Hematopoietic multipotent progenitor cell treated with erythropoietin and hydrocortisone succinate and interleukin-3 and kit ligand, for 4 days (in vitro differentiated cells): Measurements from ENCODE around the gene SLA2.
A peak's percentile ranks its signal among the peaks of the same experiment; 100 is the strongest.
"Not testable (repeated sequence)": the region's sequence is repeated elsewhere in the genome, so short reads cannot be mapped to it uniquely, and the experiment has no call there.

Experiments used
- DNase-seq: peaks from one replicate; pipeline ENCODE4 v3.0.0-alpha.2; 2015

The SLA2 gene

DNA sequence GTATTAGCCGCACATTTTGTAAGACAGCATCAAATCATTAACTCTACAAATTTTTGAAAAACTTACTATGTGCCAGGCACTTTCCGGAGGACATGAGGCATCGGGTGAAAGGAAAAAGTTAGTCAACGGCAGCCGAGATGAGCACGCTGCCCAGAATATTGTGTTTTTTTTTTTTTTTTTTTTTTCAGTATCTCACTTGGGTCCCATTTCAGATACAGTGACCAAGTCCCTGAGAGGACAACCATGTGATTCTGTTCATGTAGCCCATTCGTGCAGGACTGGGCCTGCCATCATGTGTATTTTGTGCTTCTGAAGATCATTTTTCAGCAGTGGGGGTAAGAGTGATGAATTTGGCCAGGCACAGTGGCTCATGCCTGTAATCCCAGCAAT, 1.3 kb downstream of the SLA2 start:
- DNase-seq = no peak

DNA sequence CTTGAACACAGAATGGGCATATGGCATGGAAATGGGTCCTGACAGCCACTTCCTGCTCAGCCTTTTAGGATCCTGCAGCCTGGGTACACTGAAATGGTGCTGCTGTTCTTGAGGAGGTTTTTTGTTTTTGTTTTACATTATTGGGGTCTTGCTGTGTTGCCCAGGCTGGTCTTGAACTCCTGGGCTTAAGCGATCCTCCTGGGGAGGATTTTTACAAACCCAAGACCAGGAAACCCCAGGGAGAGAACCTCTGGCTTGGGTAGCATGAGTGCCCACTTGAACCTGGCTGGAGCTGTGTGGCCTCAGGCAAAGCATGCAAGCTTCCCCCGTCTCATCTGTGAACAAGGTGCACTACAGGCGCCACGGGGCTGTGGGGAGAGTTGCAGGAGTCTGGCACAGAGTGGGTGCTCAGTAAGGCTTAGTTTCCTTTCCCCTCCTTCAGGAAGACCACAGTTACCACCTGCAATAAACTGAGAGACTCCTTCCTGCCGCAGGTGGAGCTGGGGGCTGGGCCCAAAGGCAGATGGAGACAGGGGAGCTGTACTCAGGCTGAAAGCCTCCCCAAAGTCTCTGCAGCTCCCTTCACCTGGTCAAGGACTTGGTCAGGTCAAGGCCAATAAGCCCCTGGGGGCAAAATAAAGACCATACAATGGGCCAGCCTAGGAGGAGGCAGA, 1.8 kb downstream of the SLA2 start:
- DNase-seq = no peak

DNA sequence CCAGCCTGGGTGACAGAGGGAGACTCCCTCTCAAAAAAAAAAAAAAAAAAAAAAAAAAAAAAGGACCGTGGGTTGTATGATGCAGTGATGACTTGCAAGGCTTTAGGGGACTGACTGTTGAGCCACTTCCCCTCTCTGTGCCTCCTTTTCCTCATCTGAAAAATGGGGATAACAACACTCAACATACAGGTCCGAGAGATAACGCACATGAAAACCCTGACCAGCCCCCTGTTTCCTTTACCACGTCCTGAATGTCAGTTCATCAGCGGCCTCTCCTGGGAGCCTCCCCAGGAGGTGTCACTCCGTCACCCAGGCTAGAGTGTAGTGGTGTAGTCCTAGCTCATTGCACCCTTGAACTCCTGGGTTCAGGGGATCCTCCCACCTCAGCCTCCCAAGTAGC, 3.9 kb downstream of the SLA2 start:
- DNase-seq = peak; percentile 84

DNA sequence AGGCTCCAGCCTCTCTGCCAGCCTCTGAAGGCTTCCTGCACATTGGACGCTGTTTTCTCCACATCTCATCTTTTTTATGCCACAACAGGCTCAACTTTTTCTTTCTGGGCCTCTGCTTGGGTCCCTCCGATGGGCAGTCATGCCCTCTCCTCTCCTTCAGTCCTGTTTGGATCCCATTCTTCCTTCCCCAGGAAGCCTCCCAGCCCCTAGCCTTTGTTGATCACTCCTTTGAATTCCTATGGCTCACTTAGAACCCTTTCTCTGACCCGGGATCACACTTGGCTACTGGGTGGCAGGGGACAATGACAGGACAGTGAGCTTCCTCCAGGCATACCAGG, 4.5 kb downstream of the SLA2 start:
- no peak for DNase-seq

DNA sequence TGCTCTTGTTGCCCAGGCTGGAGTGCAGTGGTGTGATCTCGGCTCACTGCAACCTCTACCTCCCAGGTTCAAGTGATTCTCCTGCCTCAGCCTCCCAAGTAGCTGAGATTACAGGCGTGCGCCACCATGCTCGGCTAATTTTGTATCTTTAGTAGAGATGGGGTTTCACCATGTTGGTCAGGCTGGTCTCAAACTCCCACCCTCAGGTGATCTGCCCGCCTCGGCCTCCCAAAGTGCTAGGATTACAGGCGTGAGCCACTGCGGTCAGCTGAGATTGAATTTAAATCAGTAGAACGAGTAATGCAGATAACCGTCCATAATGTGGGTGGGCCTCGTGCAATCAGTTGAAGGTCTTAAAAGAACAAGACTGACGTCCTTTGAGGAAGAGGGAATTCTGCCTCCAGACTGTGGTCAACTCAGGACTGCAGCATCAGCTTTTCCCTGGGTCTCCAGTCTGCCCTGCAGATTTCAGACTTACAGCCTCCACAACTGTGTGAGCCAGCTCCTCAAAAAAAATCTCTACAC, 7.1 kb downstream of the SLA2 start:
- DNase-seq = not testable (repeated sequence)

DNA sequence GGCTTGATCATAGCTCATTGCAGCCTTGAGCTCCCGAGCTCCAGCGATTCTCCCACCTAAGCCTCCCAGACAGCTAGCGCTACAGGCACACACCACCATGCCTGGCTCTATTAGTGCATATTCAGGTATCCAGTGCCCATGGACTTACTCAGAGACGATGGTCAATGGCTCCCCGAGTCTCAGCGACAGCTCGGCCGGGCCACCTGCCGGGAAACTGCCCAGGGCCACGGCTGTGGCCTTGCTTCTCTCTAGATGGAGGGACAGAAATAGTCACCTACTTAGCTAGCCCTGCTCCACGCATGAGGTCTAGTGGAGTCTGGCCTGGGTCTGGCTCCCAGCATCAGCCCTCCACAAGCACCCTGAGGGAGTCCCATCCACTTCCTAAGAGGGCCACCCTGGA, 11.7 kb downstream of the SLA2 start:
- no peak for DNase-seq

DNA sequence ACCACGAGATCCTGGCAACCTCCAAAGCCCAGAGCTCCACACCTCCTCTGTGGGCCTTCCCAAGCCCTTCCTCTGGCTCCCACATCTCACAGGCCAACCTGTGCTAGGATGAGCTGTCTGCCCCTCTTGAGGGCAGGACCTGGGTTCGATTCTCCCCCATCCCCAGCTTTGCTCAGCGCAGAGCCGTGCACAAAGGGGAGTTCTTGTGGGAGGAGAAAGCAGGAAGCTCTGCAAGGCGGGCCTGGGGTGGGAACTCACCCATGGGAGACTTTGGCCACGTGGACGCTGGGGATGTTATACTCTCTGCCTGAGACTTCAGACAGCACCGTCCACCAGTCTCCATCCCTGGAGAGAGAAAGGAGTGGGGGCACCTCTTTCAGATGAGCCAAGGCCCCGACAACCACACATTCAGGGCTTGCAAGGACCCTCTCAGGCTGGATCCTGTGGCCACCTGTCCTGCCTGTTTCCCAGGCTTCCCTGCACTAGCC, 12.7 kb downstream of the SLA2 start:
- DNase-seq = no peak

DNA sequence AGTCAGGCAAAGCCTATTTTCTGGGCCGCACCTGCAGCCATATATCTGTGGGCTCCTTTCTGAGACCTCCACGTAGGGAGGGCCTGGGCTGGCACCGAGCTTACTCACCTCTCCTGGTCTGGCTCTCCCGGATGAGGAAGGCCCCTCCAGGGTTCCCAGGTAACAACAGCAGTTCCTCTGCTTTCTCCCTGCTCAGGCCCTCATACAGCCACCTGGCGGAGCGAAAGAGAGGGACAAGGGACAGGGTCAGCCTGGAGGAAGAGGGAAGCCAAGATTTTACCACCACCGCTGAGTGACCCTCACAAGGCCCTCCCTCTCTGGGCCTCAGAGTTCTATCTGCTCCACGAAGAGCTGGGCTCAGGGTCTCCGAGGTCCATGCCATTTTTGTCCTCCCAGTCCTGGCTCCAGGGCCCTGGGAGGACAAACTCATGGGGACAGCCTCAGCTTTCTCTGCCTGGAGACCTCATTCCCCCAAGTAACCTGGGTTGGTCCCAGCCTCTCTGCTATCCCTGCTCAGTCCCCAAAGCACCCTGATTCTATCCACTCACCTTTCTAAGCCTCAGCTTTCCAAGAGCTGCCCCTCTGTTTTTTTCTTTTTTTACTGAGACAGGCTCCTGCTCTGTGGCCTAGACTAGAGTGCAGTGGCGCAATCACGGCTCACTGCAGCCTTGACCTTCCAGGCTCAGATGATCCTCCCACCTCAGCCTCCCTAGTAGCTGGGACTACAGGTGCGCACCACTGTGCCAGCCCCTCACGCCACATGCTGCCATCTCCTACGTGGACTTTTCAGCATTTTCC, 13.3 kb downstream of the SLA2 start:
- no peak for DNase-seq

DNA sequence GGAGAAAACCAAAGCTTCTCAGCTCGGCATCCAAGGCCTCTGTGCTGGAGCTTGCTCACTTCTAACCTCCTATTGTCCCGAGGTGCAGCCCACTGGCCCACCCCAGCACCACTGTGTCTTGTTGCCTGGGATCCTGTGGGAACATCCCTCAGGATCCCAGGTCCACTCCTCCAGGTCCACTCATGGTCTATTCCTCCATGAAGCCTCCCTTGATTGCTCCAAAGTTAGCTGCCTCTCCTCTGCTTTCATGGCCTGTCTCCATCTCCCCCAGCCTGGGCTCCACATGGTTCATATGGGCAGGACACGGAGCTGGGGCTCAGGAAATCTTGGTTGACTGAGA, 13.9 kb downstream of the SLA2 start:
- DNase-seq = no peak

DNA sequence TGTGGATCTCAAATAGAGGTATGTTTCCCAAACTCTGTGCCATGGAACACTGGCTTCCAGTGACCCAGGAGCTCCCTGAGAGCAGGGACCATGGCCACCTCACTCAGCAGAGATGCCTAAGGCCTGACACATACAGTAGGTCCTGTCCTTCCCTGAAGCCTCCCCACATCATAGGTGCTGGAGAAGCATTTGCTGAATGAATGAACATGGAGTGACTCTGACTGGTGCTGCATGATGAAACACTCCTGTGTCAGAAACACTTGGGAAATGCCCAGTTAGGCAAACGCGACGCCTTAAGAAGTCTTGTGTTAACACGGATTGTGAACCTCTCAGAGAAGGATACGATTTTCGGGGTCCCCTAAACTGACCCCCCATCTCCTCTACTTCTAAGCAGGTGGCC, 14.3 kb downstream of the SLA2 start:
- DNase-seq = no peak

DNA sequence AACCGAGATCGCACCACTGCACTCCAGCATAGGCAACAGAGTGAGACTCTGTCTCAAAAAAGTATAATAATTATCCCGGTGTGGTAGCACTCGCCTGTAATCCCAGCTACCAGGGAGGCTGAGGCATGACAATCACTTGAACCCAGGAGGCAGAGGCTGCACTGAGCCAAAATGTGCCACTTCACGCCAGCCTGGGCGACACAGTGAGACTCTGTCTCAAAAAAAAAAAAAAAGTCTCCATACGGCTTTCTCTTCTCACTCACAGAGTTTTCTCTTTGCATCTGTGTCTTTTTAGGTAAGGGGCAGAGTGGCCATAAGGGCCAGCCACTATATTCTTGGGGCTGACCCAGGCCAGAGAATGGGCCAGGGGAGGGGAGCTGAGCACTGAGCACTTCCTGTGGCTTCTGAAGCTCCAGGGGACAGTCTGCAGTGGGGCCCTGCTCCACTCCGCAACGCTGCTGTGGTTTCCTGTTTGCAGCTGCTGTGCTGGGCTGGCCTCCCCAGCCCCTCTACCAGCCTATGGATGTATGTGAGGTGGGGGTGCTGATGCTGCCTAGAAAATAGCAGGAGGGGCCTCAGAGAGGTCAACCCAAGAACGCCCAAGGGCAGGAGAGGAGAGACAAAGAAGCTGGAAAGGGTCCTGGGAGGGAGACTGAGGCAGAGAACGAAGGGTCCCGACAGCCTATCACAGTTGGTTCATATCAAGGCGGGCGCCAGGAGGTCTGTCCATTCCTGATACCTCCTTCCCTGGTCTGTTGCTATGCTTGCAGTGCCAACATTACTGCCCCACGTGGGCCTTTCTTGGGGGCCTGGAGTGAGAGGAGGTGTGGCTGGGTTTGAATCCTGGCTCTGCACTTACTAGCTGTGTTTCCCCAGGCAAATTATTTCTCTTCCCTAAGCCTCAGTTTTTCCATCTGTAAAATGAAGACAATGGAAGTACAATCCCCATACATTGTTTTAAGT, 16.0 kb downstream of the SLA2 start:
- peak; percentile 83 for DNase-seq

DNA sequence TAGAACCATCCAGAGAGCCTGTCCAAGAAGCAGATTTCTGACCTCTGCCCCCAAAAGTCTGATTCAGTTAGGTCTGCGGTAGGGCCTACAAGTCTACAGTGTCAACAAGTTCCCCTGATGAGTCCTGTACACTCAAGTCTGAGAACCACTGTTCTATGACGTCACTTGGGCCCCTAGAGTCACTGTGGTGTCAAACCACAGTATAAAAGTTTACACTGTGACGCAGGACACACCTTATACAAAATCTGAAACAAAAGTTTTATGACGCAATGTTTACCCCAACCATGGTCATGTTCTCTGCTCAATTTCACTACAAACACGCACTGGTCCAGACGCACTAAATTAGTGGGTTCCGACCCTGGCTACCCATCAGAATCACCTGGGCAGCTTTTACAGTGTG, 17.9 kb downstream of the SLA2 start:
- no peak for DNase-seq

DNA sequence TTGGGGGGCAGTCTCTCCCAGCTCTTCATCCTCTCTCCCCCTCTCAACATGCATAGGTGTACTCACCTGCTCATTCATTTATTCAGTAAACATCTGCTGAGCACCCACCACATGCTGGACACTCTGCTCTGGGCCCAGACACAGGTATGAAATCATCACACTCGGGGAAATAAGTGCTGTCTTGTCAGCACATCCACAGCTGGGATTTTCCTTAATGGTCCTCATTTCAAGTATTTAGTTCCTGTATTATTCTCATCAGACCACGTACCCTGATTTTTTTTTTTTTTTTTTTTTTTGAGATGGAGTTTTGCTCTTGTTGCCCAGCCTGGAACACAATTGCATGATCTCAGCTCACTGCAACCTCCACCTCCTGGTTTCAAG, 21.1 kb downstream of the SLA2 start:
- no peak for DNase-seq

DNA sequence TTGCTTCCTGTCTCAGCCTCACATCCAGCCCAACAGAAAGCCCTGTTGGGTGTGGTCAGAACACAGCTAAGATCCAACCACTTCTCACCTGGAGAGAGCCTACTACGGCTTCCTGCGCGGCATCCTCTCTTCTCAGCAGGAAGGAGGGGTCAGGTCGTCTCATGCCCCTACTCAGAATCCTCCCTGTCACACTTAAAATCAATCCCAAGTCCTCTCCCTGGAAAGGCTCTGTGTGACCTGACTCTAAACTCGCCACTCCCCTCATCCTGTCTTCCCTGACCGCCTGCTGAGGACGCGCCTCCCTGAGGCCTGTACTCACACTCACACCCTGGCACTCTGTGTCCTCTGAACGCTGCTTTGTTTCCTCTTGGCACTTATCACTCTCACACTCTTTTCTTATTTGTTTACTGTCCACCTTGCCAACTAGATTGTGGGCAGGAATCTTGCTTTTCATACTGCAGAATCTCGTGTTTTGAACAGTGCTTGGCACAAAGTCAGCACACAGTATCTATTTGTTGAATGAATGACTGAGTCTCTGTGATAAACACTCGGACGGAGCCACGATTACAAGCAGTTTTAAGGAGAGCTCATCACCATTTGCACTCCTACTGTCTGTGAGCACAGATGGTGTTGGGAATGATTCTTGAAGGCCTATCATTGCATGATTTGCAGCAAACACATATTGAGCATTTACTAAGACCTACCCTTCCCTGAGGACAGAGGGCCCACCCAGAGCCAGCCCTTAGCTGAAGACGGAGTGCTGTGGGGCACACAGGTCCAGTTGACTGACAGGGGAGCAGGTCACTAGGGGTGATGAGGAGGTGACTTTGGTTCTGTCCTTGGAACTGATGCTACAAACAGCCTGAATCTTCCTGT, 21.7 kb downstream of the SLA2 start:
- peak; percentile 80 for DNase-seq

DNA sequence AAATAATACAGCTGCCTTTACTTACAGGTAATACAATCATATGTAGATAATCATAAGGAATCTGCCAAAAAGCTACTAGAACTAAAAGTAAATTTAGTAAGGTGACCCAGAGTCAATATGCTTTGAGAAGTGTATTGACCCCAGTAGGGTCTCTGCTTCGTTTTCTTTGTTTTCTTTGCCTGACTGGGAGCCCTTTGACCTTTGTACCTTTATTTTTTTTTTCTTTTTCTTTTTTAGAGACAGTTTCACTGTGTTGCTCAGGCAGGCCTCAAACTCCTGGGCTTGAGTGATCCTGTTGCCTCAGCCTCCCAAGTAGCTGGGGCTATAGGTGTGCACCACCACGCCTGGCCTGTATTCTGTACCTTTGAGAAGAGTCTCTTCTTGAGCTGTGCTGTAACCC, 22.6 kb downstream of the SLA2 start:
- DNase-seq = no peak

DNA sequence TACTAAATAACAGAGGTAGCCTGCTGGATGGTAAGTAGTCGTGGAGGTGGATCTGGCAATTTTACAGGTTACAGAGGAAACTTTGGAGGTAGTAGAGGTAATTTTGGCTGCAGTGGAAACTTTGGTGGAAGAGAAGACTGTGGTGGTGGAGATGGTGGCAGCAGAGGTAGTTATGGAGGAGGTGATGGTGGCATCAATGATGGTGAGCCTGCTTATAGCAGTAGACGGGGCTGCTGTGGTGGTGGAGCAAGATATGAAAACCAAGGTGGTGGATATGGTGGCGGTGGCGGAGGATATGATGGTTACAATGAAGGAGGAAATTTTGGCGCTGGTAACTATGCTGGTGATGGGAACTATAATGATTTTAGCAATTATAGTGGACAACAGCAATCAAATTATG, 25.1 kb downstream of the SLA2 start:
- no peak for DNase-seq

DNA sequence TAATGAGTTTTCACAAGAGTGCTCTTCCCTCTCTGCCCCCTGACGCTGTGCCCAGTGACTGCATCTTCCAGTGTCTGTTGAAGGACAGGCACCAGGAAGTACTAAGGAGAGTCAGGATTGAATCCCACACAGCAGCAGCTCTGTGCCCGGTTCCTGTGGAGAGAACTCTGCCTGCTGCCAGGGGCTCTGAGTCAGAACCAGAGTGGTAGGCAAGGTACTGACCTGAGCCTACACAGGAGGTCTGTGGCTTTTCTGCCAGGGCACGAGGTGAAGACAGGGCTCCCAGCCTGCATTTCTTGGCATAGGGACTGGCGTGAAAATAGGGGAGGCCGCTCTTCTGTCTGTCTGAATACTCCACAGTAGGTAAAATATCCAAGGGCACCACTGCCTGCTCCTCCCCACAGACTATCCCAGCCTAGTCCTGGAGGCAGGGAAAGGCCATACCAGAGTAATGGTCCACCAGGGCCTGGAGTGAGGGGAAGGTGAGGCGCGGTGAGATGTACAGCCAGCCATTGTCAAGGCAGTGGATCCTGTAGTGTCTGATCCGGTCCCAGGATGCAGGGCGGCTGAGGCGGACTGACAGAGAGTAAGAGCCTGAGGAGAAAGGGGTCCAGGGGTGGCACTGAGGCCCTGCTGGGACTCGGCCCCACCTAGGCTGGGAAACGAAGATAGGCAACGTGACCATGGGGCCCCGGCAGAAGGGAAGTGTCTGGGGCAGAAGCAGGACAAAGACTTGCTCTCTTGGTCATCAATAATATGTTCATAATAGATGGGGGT, 31.0 kb downstream of the SLA2 start:
- DNase-seq = no peak

DNA sequence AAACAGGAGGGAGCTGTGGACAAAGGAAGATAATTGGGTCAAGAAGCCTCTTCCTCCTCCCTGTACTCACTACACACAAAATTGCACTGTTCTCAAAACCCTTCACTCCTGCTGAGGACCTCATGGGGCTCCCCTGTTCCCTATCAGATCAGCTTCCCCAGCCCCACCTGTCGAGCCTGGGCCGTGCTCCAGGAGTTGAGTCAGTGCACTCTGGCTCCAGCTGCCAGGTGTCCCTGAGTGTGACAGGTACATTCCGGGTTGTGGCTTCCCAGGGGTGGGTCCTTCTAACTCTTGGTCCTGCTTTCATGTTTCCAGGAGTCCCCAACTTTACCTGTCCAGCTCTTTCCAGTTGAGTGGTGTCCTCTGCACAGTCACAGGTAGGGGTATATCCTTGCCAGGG, 32.0 kb downstream of the SLA2 start:
- no peak for DNase-seq

DNA sequence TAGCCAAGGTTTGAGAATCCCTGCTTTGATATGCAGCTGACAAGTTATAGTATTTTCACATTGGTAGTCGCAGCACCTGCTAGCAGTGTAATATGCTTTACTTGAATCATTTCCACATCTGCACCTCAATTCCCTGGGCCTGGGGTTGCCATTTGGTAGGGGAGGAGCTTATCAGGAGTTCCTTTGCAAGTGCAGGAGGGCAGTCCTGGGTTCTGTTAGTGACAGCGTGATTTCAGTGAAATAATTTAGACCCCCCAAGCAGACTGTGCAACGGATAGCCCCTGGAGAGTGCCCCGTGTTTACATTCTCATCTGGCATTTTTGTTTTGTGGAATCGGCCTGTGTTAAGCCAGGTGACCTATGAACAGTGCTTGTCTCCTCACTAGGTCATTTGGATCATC, 34.4 kb downstream of the SLA2 start:
- DNase-seq = no peak

DNA sequence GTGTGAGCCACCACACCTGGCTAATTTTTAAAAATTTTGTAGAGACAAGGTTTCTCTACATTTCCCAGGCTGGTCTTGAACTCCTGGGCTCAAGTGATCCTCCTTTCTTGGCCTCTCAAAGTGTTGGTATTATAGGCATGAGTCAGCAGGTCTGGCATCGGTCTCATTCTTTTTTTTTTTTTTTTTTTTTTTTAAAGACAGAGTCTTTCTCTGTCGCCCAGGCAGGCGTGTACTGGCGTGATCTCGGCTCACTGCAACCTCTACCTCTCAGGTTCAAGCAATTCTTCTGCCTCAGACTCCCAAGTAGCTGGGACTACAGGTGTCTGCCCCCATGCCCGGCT, 37.6 kb downstream of the SLA2 start:
- peak; percentile 29 for DNase-seq

DNA sequence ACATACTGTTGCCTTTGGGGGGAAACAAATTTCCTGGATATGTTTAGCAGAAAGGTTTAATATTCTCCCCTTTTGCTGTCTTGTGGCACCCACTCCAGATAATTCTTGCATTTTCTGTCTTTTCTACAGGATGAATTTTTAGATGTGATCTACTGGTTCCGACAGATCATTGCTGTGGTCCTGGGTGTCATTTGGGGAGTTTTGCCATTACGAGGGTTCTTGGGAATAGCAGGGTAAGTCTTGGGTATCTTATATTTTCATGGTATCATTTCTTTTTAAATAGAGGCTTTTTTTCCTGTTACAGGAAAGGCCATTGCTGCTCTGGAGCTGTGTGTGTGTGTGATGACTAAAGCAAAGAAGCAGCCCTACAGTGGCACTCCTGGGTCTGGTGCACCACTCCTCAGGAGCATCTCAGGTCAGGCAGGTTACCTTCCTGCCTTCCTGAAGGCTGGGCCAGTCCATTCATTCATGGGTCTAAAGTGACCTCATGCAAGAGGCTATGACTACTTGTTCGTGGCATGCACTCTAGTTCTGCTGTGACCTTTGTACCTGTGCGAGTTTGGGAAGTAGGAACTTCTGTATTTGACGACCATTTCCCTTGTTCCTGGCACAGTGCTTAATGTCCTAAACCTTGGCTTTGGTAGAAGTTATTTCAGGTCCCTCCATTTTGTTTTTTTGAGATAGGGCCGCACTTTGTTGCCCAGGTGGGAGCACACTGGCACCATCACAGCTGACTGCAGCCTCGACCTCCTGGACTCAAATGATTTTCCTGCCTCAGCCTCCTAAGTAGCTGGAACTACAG, 38.2 kb downstream of the SLA2 start:
- no peak for DNase-seq
